Caco-2 (cell line): ENCODE data around the gene DGKB. TPM values are rescaled to one million over a fixed set of nuclear protein-coding genes. Genes with fewer than 3 reads are reported as not detected.

Experiments
- BruUV-seq: library from RNA; stranded (reverse); fragments of 400-500 nt; replicated peaks from 2 replicates; lab custom pipeline; 2021; lab: Mats Ljungman, UMichigan
- CTCF ChIA-PET: fragments of 300-600 bp; sonication (Branson Sonifier 250); formaldehyde crosslinking; loops from one replicate; lab custom pipeline; 2022; ENCODE audit warnings: antibody characterized with exemption; lab: Charles Lee
- POLR2A ChIA-PET: fragments of 300-600 bp; sonication (Branson Sonifier 250); formaldehyde crosslinking; loops from one replicate; lab custom pipeline; 2022; ENCODE audit warnings: antibody characterized with exemption; lab: Charles Lee
- DNase-seq, 2 experiments: peaks; one replicate each; pipeline versions ENCODE4 v3.0.0 to v3.0.0-alpha.2; 2020 to 2022
- H3K27me3 ChIP-seq: replicated peaks from 2 replicates; pipeline ENCODE4 v1.6.0; 2011; ENCODE audit warnings: low read length; ENCODE audit not compliant: control insufficient read depth, insufficient read depth
- H3K36me3 ChIP-seq: 2 replicates; pipeline ENCODE4 v1.5.1; 2011; ENCODE audit warnings: low read length; ENCODE audit not compliant: control insufficient read depth, insufficient read depth
- H3K4me1 ChIP-seq: fragments of 250-450 bp; sonication (Bioruptor Pico); 2 replicates; pipeline ENCODE4 v1.5.1; 2020; ENCODE audit warnings: mild to moderate bottlenecking
- H3K4me3 ChIP-seq: 2 replicates; pipeline ENCODE4 v1.5.1; 2011; ENCODE audit warnings: low read depth, mild to moderate bottlenecking, control low read depth, low read length
- H3K9me3 ChIP-seq: fragments of 250-450 bp; sonication (Bioruptor Pico); 2 replicates; pipeline ENCODE4 v1.5.1; 2020; ENCODE audit warnings: mild to moderate bottlenecking, moderate library complexity
- H3K27ac Mint-ChIP-seq: one replicate; pipeline ENCODE4 v1.8.0; 2022; ENCODE audit warnings: mixed read lengths; ENCODE audit not compliant: unreplicated experiment
- H3K27me3 Mint-ChIP-seq: one replicate; pipeline ENCODE4 v1.8.0; 2022; ENCODE audit warnings: mixed read lengths; ENCODE audit not compliant: insufficient read depth, unreplicated experiment
- H3K36me3 Mint-ChIP-seq: one replicate; pipeline ENCODE4 v1.8.0; 2022; ENCODE audit warnings: mild to moderate bottlenecking, mixed read lengths; ENCODE audit not compliant: insufficient read depth, unreplicated experiment
- H3K4me1 Mint-ChIP-seq: one replicate; pipeline ENCODE4 v1.8.0; 2022; ENCODE audit warnings: low read depth, mixed read lengths; ENCODE audit not compliant: unreplicated experiment
- H3K4me3 Mint-ChIP-seq: one replicate; pipeline ENCODE4 v1.8.0; 2022; ENCODE audit warnings: mild to moderate bottlenecking, moderate library complexity, mixed read lengths; ENCODE audit not compliant: unreplicated experiment
- H3K9me3 Mint-ChIP-seq: one replicate; pipeline ENCODE4 v1.8.0; 2022; ENCODE audit warnings: mixed read lengths; ENCODE audit not compliant: unreplicated experiment
- CTCF ChIP-seq, 2 experiments: fragments of 200-600 bp in 1 of 2; IDR thresholded peaks; 1 replicate in 1 of 2; 2 replicates in 1 of 2; pipeline versions ENCODE4 v1.5.1 to v1.8.0; 2011 to 2022; ENCODE audit warnings: antibody characterized with exemption in 1 of 2, control low read depth in 1 of 2, inconsistent platforms in 1 of 2, low read depth in 1 of 2, low read length in 1 of 2, mild to moderate bottlenecking in 1 of 2, moderate library complexity in 1 of 2; ENCODE audit not compliant: insufficient read depth in 1 of 2, severe bottlenecking in 1 of 2, unreplicated experiment in 1 of 2
- intact Hi-C: fragments of 100-400 bp; cut with micrococcal nuclease; formaldehyde crosslinking; loops from one replicate; pipeline ENCODE4 v1.10.0; 2022; ENCODE audit not compliant: unreplicated experiment
- total RNA-seq: library from RNA; stranded (reverse); gene quantifications from 2 replicates; pipeline ENCODE4 v1.2.3, GENCODE V29; 2022

The DGKB gene
- total RNA-seq, 1 experiment from 2014 or later = 0.39 TPM

- H3K36me3 ChIP-seq = no peaks in the 10 kb centered on the region
- no peaks in the 10 kb centered on the region for H3K9me3 Mint-ChIP-seq
- no peaks in the 10 kb centered on the region for H3K27me3 ChIP-seq
- peaks cover 6% of the 10 kb centered on the region for H3K27me3 Mint-ChIP-seq
- no peak for DNase-seq
- H3K4me1 Mint-ChIP-seq = no peaks in the 10 kb centered on the region
- intact Hi-C loops = loop anchor here (10.0 kb wide), 1 partner anchor 310 kb away; no protein-coding TSS in a partner anchor
- CTCF ChIA-PET = no interaction called here
- H3K27ac Mint-ChIP-seq = no peak overlapping the region
- no peak for TF ChIP-seq CTCF (IDR thresholded peaks at IDR 0.05; ENCODE audit: insufficient read depth in 1 of 2, low read depth in 1 of 2, low read length in 1 of 2, severe bottlenecking in 1 of 2, unreplicated experiment in 1 of 2)
- no peaks in the 10 kb centered on the region for H3K4me1 ChIP-seq
- POLR2A ChIA-PET = no interaction called here
- no peaks in the 10 kb centered on the region for H3K36me3 Mint-ChIP-seq
- BruUV-seq = no TSS peak
- H3K4me3 Mint-ChIP-seq = no peak overlapping the region
- no peaks in the 10 kb centered on the region for H3K9me3 ChIP-seq
- H3K4me3 ChIP-seq = no peak overlapping the region
Observed at GRCh38 chr7:14144538-14144937, 758.0 kb downstream of the DGKB start.

- no peaks in the 10 kb centered on the region for H3K9me3 Mint-ChIP-seq
- no peak overlapping the region for H3K27ac Mint-ChIP-seq
- Histone ChIP-seq H3K4me3 (no peak overlapping the region), H3K4me1 (no peaks in the 10 kb centered on the region), H3K36me3 (no peaks in the 10 kb centered on the region), H3K9me3 (no peaks in the 10 kb centered on the region), H3K27me3 (no peaks in the 10 kb centered on the region)
- intact Hi-C loops = loop anchor here (10.0 kb wide), 1 partner anchor 311 kb away; no protein-coding TSS in a partner anchor
- no peak for DNase-seq
- CTCF ChIA-PET = no interaction called here
- peaks cover 6% of the 10 kb centered on the region for H3K27me3 Mint-ChIP-seq
- no TSS peak for BruUV-seq
- no peaks in the 10 kb centered on the region for H3K36me3 Mint-ChIP-seq
- no peak for TF ChIP-seq CTCF (IDR thresholded peaks at IDR 0.05; ENCODE audit: insufficient read depth in 1 of 2, low read depth in 1 of 2, low read length in 1 of 2, severe bottlenecking in 1 of 2, unreplicated experiment in 1 of 2)
- no peaks in the 10 kb centered on the region for H3K4me1 Mint-ChIP-seq
- POLR2A ChIA-PET = no interaction called here
- H3K4me3 Mint-ChIP-seq = no peak overlapping the region
Observed at GRCh38 chr7:14144109-14144508, 758.4 kb downstream of the DGKB start.

- no peaks in the 10 kb centered on the region for H3K4me1 Mint-ChIP-seq
- intact Hi-C loops = no loop called here
- H3K9me3 Mint-ChIP-seq = no peaks in the 10 kb centered on the region
- Histone ChIP-seq H3K9me3 (no peaks in the 10 kb centered on the region), H3K27me3 (no peaks in the 10 kb centered on the region), H3K36me3 (no peaks in the 10 kb centered on the region), H3K4me3 (no peak overlapping the region), H3K4me1 (no peaks in the 10 kb centered on the region)
- no peak overlapping the region for H3K27ac Mint-ChIP-seq
- no peaks in the 10 kb centered on the region for H3K36me3 Mint-ChIP-seq
- ChIA-PET POLR2A (no interaction called here), CTCF (no interaction called here)
- no peak for TF ChIP-seq CTCF (IDR thresholded peaks at IDR 0.05; ENCODE audit: insufficient read depth in 1 of 2, low read depth in 1 of 2, low read length in 1 of 2, severe bottlenecking in 1 of 2, unreplicated experiment in 1 of 2)
- no peak for DNase-seq
- H3K4me3 Mint-ChIP-seq = no peak overlapping the region
- BruUV-seq = no TSS peak
- H3K27me3 Mint-ChIP-seq = peaks cover 2% of the 10 kb centered on the region
Observed at GRCh38 chr7:14137676-14138075, 764.9 kb downstream of the DGKB start.
